ENCODE data around the gene HSPA12B. TPM values are rescaled to one million over a fixed set of nuclear protein-coding genes. Genes with fewer than 3 reads are reported as not detected.

HSPA12B gene
- total and polyA plus RNA-seq, 2 of the 8 experiments (the other 6 are each of a cell fraction or from before 2014, with no cell fraction given), result 2.2 to 4.3 TPM

DNA sequence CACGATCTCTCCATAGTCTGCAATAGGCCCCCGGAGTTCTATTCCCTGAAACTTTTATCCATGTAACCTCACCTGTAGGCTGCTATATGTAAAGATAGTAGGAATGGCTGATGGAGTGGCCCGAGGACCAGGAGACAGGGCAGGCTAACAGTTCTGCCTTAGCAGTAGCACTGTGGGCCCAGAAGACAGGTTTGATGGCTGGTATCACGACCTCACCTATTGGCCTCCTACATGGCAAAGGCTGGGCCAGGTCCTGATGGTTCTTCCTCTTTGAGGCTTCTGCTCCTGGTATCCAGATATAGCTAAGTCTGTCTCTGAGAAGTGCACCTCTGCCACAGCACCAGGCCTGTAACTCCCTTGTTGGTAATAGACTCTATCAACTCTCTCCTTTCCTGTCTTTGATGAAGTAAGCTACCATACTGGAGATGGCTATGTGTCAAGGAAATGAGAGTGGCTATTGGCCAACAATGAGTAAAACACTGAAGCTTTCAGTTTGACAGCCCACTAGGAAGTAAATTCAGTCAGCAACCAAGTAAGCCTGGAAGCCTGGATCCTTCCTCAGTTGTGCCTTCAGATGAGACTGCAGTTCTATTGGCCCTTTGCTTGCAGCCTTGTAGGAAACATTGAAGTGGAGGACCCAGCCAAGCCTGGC is 43.1 kb downstream of the HSPA12B start:
- Histone ChIP-seq H3K18ac (ENCODE audit: extremely low read depth, low read length) (no peak overlapping the region), H3K9me3 (ENCODE audit: insufficient read depth in 2 of 2, low read depth in 1 of 2, low read length in 1 of 2) (no peaks in the 10 kb centered on the region; a peak in 1 of 4 replicates), H2BK120ac (replicated peaks; ENCODE audit: low read depth, low read length) (no peak overlapping the region), H3K79me2 (ENCODE audit: control insufficient read depth in 1 of 2, insufficient read depth in 2 of 2, low read length in 2 of 2) (no peaks in the 10 kb centered on the region), H3K23me2 (ENCODE audit: low read depth, low read length) (peaks cover 14% of the 10 kb centered on the region; the same call in 1 of the 2 replicates), H3K79me1 (ENCODE audit: low read depth, low read length) (no peaks in the 10 kb centered on the region), H3K23ac (ENCODE audit: insufficient read length) (no peak overlapping the region), H2BK5ac (ENCODE audit: low read depth, low read length) (no peak overlapping the region), H3K4me3 (ENCODE audit: extremely low read depth in 1 of 4, insufficient read depth in 2 of 4, low read depth in 3 of 4, low read length in 4 of 4) (no peak overlapping the region), H3K4me1 (replicated peaks in 1 of 4; ENCODE audit: control insufficient read depth in 3 of 4, insufficient read depth in 4 of 4, low read length in 3 of 4) (peaks cover 0 to 11% (median 8%) of the 10 kb centered on the region in 4 experiments; a peak in 6 of 7 replicates), H3K36me3 (ENCODE audit: control insufficient read depth in 2 of 4, insufficient read depth in 4 of 4, low read length in 3 of 4) (no peaks in the 10 kb centered on the region), H3K4me2 (ENCODE audit: insufficient read depth in 1 of 2, low read depth in 2 of 2, low read length in 2 of 2) (no peak overlapping the region), H2BK15ac (ENCODE audit: low read length) (no peak overlapping the region), H2BK12ac (ENCODE audit: low read depth, low read length) (no peak overlapping the region), H2AFZ (ENCODE audit: low read length) (no peak overlapping the region), H4K91ac (replicated peaks; ENCODE audit: insufficient read length, low read length) (no peak overlapping the region), H3K4ac (replicated peaks; ENCODE audit: insufficient read length, low read depth, low read length) (no peak overlapping the region), H4K8ac (ENCODE audit: extremely low read depth, insufficient read depth, low read length) (no peak overlapping the region), H3K14ac (ENCODE audit: insufficient read length) (no peak overlapping the region), H3K27ac (ENCODE audit: low read depth, low read length) (no peak overlapping the region), H3K56ac (replicated peaks; ENCODE audit: insufficient read length, low read depth, low read length) (no peak overlapping the region), H4K5ac (ENCODE audit: insufficient read length, low read depth, low read length) (no peak overlapping the region), H4K20me1 (replicated peaks in 1 of 2; ENCODE audit: control insufficient read depth in 1 of 2, insufficient read depth in 2 of 2, low read length in 2 of 2) (no peaks in the 10 kb centered on the region), H3K27me3 (replicated peaks in 1 of 4; ENCODE audit: control insufficient read depth in 3 of 4, extremely low read depth in 1 of 4, insufficient read depth in 3 of 4, low read length in 3 of 4) (peaks cover 0 to 30% (median 26%) of the 10 kb centered on the region in 4 experiments; a peak in 6 of 7 replicates), H3K9ac (replicated peaks in 1 of 4; ENCODE audit: extremely low read depth in 1 of 4, low read depth in 3 of 4, low read length in 3 of 4) (no peak overlapping the region), H2AK5ac (ENCODE audit: low read depth, low read length) (no peak overlapping the region), H2BK20ac (ENCODE audit: low read length) (no peak overlapping the region)
- DNase-seq (ENCODE audit: low read depth in 1 of 2, low spot score in 2 of 2), result no peak
- FAIRE-seq, result no peak
- no peak for TF ChIP-seq SP4 (IDR thresholded peaks at IDR 0.05; ENCODE audit: low read length)
- no peak for TF ChIP-seq SRF (IDR thresholded peaks at IDR 0.05; ENCODE audit: low read depth, low read length)
- TF ChIP-seq TAF7 (optimal IDR thresholded peaks at IDR 0.05; ENCODE audit: borderline replicate concordance, low read depth, low read length), result no peak
- TF ChIP-seq SAP30 (IDR thresholded peaks at IDR 0.05; ENCODE audit: insufficient read depth, insufficient replicate concordance, low read length), result no peak
- TF ChIP-seq KDM1A (IDR thresholded peaks at IDR 0.05; ENCODE audit: borderline replicate concordance, low read length), result no peak
- no peak for TF ChIP-seq CHD1 (IDR thresholded peaks at IDR 0.05; ENCODE audit: low read depth, low read length)
- no peak for TF ChIP-seq SIRT6 (IDR thresholded peaks at IDR 0.05; ENCODE audit: low read length)
- no peak for TF ChIP-seq EZH2 (IDR thresholded peaks at IDR 0.05; ENCODE audit: low read depth, low read length, severe bottlenecking)
- TF ChIP-seq KDM5A (IDR thresholded peaks at IDR 0.05; ENCODE audit: low read length), result no peak
- TF ChIP-seq SP1 (IDR thresholded peaks at IDR 0.05; ENCODE audit: low read depth, low read length), result no peak
- no peak for TF ChIP-seq RAD21 (IDR thresholded peaks at IDR 0.05 in 1 of 2, conservative IDR thresholded peaks at IDR 0.05 in 1 of 2; ENCODE audit: low read depth in 2 of 2, low read length in 2 of 2)
- ChIA-PET CTCF (ENCODE audit: partially characterized antibody) (interaction anchor here (0.7 to 1.4 kb wide), 3 partner anchors 21 to 1096 kb away, joined by 3 to 4 read pairs (median 4); no protein-coding TSS in a partner anchor), POLR2A (ENCODE audit: partially characterized antibody) (no interaction called here)
- WGBS, 2 experiments (ENCODE audit: extremely low coverage in 1 of 2, insufficient coverage in 1 of 2, insufficient read length in 1 of 2, insufficient replicate concordance in 2 of 2, low coverage in 1 of 2, low lambda C conversion rate in 2 of 2, missing lambda C conversion rate in 1 of 2), result 88% methylated on average over 4 of the region's 4 CpGs; no CpG with 5 or more reads in 1 of the 2 experiments

All from H1 (cell line).